Frontal cortex (tissue), 4 donors: ENCODE results near the gene AK2. TPM values are rescaled to one million over a fixed set of nuclear protein-coding genes. Genes with fewer than 3 reads are reported as not detected.
A peak's percentile ranks its signal among the peaks of the same experiment; 100 is the strongest.
"Not testable (repeated sequence)": the region's sequence is repeated elsewhere in the genome, so short reads cannot be mapped to it uniquely, and the experiment has no call there.

ENCODE experiments used
- DNase-seq, 2 donors: peaks; one replicate each; pipeline ENCODE4 v3.0.0; 2012; ENCODE audit warnings: low spot score in 2 of 2
- FAIRE-seq: peaks from 2 replicates; lab custom pipeline; 2012; peaks lifted over from hg19 to GRCh38; lab: Jason Lieb, UNC
- total RNA-seq: library from RNA; depleted of rRNA; stranded (reverse); fragments of >200 nt; gene quantifications from one replicate; pipeline ENCODE4 v1.2.3, GENCODE V29; 2014
- donor health status: control.
- donor health status: control.
- donor health status: control.

Gene AK2
- total RNA-seq: 23.2 TPM

DNA sequence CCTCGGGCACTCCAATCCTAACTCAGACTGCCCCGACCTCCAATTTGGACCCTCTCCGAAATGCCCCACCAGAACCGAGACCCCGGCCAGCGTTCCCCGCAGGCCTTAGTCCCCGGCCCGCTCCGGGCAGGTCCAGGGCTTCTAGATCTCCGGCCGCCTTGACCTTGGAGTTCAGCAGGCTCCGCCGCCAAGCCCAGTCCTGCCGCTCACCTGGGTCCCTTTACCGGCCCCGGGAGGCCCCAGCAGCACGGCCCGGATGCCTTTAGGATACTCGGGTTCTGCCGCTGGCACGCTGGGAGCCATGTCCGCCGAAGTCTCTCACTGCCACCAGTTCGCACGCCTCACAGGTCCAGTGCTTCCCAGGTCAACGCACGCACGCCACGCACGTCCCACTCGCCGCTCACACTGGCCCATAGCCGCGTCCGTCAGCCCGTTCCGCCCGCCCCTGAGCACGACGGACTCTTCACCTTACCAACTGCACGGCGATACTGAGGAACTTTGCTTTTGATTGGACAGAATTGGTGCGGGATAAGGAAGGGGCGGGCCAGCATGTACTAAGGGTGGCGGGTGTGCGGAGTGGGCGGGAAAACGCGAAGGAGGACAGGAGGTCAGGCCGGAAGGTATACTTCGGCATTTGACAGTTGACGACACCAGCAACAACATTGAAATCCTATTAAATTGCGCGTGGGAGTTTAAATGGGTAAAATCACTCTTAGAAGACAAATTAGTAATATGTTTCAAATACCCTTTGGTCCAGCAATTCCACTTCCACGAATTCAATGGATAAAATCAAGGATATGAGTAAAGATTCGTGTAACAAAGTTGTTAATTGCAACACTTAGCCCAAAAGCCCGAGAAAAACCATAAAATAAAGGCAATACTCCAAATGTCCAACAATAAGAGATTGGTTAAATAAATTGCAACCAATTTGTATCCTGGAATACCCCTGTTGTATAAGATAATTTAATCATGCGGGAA is at the start of gene AK2:
Gene AK2, minus strand, starts transcription at position 358 of the 978 bp plus-strand sequence. Its CDS starts 55 bp downstream, at position 303.
- FAIRE-seq (peak; percentile 83), DNase-seq (peak; percentile 87 to 97)

DNA sequence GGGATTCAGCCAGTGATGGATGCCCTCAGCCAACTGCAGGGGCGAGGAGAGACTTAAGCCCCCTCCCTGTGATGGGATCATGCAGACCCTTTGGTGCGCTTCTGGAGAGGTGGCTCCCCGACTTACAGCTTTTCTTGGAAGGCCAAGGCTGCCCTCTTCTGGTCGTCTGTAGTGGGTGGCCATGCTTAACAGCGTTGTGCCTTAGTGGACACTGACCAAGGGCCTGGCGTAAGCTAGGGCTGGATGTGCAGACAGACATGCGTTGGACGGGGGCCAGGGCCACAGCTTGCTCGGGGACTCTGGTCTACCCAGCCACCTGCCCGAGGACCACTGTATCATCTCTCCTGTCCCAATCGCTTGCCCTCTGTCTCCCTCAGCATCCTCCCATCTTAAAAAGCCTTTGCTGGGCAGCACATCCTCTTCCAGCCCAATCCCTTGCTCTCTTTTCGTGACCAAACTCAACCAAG is 49.7 kb upstream of the AK2 start:
- no peak for FAIRE-seq
- peak in 1 of 2 donors; percentile 53 for DNase-seq

DNA sequence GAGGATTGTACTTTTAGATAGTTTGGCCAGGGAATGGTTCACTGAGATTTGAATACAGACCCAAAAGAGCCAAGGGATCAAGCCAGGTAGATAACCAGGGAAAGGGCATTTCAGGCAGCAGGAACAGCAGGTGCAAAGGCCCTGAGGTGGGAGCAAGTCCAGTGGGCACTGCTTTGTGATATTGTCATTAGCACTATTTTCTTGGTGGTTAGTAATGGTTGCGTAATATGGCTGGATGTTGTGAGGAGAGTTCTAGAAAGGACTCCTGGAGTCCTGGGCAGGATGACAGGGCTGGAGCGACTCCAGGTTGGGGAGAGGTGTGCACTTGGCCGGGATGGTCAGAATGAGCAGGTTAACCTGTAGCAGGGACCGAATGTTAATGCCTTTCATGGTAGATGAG is 48.6 kb upstream of the AK2 start:
- FAIRE-seq (no peak), DNase-seq (no peak)

DNA sequence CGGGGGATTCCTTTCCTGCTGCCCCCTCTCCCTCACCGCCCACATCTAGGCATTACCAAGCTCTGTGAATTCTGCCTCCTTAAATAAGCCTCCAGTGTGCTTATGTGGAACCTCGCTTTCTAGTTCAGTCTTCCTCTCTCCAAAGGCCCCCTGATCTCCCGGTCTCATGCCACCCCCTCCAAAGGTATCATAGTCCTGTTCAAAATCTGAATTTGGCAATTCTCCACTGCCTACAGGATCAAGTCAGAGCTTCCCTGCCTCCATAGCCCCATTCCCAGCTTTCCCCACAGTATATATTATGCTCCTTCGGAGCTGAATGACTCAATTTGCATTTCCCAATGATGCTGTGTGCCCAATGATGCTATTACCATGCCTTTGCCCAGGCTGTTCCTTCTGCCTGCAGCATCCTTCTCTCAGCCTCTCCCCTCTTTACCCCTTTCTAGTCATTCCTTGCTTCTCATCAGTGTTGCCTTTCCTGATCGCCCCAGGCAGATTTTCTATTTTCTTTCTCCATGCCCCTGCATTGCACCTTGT is 46.0 kb upstream of the AK2 start:
- no peak for FAIRE-seq
- DNase-seq: no peak

DNA sequence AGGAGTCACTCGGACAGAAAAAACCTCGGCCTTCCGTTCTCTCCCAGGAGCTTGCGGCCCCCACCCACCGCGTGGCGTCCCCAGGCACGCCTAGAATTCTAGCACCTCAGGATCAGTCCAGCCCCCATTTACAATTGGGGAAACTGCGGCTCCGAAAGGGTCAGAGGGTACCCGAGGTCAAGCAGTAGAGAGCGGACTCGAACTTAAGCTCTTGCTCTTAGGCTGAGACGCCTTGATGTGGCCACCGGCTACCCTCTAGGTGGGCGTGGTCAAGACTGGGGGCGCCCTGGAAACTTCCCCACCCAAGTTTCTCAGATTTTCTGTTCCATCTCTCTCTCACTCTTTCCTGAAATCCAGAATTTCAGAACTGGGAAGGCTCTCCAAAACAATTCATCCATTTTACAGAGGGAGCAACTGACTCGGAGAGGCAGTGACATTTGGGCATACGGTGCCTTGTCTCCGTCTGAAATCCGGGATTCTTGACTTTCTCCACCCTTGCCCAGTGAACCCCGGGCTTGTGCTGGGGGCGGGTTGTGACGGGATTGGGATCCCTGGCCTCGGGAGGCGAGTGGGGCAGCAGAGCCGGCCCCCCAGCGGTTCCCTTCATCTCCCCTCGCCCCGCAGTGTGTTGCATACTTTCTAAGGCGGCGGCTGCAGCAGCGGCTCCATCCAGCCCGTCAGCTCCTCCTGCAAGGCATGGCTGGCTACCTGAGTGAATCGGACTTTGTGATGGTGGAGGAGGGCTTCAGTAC is 45.0 kb upstream of the AK2 start:
- DNase-seq (no peak), FAIRE-seq (no peak)

DNA sequence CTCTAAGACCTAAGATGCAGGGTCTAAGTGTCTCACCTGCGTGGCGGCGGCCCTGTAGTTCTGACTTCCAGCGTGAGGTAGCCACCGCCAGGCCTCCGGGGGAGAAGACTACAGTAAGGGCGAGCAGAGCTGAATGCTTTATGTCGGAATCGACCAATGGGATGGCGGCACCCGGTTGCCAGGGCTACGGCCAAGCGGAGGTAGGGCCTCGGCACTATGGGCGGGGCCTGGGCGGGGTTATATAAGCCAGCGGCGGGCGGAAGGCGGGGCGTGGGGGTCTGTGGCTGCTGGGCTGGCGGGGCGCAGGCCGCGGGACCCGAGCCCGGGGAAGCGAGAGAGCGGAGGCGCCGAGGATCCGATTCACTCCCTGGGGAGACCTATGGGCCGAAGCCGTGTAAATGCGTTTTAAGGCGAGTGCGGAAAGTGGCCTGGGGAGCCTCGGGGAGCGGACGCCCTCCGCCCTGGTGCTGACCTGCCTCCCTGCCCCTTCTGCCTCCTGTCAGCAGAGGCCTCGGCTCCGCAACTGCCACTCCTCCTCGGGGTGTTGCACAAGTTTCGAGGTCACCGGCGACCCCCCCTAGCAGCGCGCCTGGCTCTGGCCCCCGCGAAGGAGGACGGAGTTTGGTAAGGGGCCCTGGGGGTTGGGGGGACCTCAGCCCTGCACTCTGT is 44.3 kb upstream of the AK2 start, which contains the start of gene AZIN2:
Gene AZIN2, plus strand, starts transcription at position 269 of the 669 bp plus-strand sequence. CDS start 1,097 bp downstream, outside the sequence.
- DNase-seq: peak; percentile 90 to 96
- FAIRE-seq: no peak

DNA sequence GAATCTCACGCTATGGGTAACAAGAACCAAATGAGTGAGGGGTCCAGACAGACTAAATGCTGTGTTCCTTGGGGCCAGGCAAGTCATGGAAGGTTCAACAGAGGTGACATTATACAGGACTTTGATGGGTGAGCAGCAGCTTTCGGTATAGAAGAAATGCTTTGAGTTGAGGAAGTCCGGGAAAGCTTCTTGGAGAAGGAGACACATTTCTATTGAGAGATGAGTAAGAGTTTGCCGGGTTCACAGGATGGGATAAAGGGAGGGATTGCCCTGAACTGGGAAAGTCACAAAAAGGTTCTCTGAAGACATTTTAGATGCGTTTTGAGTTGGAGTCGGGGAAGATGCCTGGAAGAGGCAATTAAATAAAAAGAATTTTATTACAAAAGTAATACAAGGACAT is 43.7 kb upstream of the AK2 start:
- no peak for DNase-seq
- FAIRE-seq: no peak

DNA sequence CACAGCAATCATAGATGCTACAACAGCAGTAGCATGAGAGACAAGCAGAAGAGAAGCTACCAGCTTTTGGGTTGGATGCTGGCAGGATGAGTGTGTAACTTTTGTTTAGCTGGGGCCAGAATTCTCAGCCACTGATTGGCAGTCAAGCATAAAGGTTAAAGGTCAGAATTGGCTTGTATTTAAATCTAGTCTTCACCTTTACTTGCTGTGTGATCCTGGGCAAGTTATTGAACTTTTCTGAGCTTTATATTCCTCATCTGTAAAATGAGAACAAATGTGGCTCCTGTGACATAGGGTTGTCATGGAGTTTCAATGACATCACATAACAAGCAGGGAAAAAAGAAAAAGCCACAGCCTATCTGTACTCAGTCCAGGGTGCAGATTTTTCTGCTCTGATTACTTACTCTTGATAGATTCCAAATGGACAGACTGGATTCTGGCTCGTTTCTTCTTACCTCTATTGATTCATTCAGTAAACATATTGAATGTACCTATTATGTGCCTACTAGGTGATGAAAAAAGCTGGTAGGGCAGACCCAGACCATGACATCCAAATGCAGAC is 41.4 kb upstream of the AK2 start:
- FAIRE-seq (no peak), DNase-seq (no peak)

DNA sequence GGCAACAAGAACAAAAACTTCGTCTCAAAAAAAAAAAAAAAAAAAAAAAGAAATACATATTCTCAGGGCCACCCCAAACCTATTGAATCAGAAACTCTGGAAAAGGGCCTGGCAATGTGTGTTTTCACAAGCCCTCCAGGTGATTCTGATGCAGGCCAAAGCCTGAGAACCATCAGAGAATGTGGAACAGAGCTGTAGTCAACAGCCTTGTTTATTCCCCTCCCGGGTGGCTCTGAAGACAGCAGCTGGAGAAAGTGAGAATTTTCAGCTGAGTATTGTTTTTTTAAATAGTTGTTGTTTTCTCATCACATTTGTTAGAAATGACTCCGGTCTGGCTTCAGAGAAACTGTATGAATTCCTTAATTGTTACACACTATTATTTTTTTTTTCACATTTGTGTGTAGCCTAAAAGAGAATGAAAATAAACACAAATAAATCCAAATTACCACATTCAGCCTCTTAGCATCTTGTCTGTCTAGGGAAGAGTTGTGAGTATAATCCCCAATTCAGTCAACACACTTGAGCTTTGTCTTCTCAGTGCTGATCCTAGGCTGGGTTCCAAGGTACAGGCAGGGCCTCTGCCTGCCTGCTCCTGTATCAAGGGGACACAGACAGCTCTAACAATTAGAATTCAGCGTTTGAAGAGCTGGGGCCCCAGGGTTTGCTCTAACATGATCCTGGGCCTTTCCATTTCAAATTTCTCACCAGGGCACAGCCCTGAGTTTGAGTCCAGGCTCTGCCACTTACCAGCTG is 37.7 kb upstream of the AK2 start:
- FAIRE-seq (peak; percentile 88), DNase-seq (peak in 1 of 2 donors; percentile 55)

DNA sequence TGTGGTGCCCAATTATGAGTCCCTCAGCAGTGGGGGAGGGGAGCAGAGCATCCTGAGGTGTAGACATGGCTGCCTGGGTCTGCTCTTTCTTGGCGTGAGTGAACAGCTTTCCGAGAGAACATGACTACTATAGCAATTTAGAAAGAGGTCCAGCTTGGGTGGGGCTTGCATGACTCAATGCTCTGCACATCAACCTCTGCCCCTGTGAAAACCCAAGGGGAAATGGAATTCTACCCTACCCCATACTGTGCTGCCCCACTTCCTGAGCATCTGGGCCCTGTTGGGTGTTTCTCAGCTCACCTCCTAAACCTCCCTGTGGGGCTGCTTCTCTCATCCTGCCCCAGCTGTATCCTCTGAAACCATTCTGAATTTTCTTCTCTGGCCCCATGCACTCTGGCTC is 36.0 kb upstream of the AK2 start:
- FAIRE-seq (no peak), DNase-seq (no peak)

DNA sequence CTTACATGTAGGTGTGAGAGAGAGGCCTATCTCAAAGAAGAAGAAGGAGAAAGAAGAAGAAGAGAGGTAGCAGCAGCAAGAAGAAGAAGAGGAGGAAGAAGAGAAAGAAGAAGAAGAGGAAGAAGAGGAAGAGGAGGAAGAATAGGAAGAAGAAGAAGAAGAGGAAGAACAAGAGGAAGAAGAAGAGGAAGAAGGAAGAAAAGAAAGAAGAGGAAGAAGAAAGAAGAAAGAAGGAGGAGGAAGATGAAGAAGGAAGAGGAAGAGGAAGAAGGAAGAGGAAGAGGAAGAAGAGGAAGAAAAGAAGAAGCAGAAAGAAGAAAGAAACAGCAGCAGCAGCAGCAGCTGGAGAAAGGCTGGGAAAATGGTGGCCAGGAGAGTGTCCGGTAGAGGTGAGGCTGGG is 33.9 kb upstream of the AK2 start:
- FAIRE-seq: no peak

DNA sequence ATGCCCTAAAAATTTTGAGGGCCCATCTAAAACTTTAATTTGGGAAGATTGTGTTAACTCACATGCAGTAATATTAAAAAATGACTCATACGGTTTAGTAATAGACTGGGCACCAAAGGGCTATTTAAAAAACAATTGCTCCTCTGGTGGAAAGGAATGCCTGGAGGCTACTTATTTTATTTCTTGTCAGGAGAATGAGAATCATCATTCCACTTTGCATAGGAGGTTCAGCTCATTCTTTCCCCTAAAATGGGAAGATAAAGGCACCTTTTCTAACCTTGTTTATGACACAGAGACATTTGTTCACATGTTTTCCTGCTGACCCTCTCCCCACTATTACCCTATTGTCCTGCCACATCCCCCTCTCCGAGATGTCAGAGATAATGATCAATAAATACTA is 31.4 kb upstream of the AK2 start:
- FAIRE-seq, DNase-seq: not testable (repeated sequence)

More for the DNA sequence above, 33.9 kb upstream of the AK2 start:
- no peak for DNase-seq

DNA sequence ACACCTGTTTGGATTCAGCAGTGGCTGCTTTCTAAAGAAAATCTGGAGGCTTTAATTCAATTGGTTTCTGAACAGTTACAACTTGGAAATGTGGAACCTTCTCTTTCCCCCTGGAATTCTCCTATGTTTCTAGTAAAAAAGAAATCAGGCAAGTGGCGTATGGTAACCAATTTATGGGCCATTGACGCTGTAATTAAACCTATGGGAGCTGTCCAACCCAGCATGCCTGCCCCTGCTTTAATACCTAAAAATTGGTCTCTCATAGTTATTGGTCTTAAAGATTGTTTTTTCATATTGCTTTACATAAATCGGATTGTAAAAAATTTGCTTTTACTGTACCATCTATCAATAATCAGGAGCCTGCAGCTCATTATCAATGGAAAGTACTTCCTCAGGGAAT is 29.8 kb upstream of the AK2 start:
- DNase-seq, FAIRE-seq: not testable (repeated sequence)

DNA sequence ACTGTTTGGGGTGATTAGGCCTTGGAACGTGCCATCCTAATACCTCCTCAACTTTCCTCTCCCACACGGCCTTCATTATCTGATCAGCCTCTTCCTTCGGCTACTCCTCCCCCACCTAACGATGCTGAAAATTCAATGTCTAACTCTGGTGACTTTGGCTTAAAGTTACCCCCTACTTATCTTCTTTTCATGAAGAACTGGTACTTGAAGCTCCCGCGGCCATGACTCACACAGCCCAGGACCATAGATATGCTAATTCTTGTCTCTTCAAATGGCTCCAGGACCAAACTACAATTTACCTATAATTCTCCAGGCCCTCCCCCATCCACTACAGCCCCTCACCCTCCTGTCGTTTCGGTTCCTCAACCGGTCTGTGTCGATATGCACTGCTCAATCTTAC is 28.6 kb upstream of the AK2 start:
- DNase-seq: no peak
- FAIRE-seq: no peak

DNA sequence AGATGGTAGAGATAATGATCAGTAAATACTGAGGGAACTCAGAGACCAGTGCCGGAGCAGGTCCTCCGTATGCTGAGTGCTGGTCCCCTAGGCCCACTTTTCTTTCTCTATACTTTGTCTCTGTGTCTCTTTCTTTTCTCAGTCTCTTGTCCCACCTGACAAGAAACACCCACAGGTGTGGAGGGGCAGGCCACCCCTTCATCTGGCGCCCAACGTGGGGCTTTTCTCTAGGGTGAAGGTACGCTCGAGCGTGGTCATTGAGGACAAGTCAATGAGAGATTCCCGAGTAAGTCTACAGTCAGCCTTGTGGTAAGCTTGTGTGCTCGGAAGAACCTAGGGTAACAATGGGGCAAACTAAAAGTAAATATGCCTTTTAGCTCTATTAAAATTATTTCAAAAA is 27.6 kb upstream of the AK2 start:
- not testable (repeated sequence) for FAIRE-seq

DNA sequence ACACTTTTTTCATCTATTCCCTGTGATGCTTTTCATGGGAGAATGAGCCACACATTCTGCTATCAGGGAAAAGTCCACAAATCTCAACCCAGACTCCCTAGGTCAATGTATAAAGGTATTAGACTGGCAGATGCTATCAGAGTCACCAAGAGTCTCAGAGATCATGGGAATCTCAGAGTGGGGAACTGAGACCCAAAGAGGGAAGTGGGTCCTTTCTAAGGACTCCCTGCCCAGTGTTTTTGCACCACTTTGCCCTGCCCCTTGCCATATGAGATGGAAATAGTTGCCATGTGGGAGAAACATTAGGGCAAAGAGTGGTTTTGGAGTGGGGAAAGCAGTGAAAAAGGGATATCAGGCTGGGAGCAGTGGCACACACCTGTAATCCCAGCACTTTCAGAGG is 25.2 kb upstream of the AK2 start:
- DNase-seq: no peak
- no peak for FAIRE-seq

More for the DNA sequence above, 27.6 kb upstream of the AK2 start:
- not testable (repeated sequence) for DNase-seq

DNA sequence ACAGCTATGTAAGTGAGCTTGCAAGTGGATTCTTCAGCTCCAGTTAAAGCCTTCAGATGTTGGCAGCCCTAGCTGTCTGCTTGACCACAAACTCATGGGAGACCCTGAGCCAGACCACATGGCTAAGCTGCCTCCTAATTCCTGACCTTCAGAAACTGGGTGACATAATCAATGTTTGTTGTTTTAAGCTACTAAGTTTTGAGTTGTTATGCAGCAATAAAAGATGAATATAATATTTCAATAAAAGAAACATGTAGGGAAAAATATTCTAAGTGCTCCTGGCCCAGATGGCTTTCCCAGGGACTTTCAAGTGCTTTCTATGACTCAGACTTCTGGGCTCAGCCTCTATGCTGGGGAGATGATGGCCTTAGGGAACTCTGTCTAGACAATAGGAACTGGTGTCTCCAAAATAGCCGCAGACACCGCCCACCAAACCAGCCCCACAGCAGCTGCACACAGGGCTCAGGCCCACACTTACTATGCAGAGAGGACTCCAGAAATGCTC is 23.9 kb upstream of the AK2 start:
- DNase-seq: peak in 1 of 2 donors; percentile 58
- no peak for FAIRE-seq

DNA sequence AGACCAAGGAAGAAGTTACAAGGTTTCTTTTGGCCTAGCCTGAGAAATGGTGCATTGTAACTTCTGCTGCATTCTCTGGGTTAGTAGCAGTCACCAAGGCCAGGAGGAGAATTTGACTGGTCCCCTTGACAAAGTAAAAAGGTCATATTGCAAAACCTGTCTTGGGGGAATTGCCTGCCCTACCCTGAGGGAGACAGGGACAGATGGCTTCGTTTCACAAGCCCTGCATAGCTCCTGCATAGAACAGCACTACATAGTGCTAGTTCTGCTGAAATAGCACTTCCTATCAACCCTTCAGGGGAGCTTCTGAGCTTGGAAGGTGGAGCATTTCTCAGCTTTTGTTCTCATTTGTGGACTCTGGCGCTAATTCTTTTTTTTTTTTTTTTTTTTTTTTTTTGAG is 20.4 kb upstream of the AK2 start:
- FAIRE-seq (no peak), DNase-seq (no peak)
